ENCODE data around the gene WDR87. TPM values are rescaled to one million over a fixed set of nuclear protein-coding genes. Genes with fewer than 3 reads are reported as not detected.

WDR87 gene
- polyA plus RNA-seq, 3 donors, result not detected

DNA sequence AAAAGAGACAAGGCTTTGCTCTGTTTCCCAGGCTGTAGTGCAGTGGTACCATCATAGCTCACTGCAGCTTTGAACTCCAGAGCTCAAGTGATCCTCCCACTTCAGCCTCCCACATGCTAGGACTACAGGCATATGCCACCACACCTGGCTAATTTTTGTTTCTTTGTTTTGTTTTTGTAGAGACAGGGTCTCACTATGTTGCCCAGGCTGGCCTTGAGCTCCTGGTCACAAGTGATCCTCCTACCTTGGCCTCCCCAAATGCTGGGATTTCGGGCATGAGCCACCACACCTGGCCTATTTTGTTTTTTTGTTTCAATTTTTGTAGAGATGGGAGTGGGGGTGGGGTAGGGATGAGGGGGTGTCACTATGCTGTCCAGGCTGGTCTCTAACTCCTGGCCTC lies 6.9 kb downstream of the WDR87 start:
- H3K27ac ChIP-seq (ENCODE audit: low read depth in 1 of 2, low read length in 2 of 2), result no peak overlapping the region
- Mint-ChIP-seq H3K36me3 (no peaks in the 10 kb centered on the region), H3K27ac (no peak overlapping the region), H3K4me3 (no peak overlapping the region), H3K9me3 (no peaks in the 10 kb centered on the region), H3K27me3 (ENCODE audit: low read depth in 3 of 3) (peaks cover 0 to 5% (median 3%) of the 10 kb centered on the region in 3 donors), H3K4me1 (peaks cover 3% of the 10 kb centered on the region)
- intact Hi-C loops (cut with micrococcal nuclease), result no loop called here
- no peaks in the 10 kb centered on the region for H3K36me3 ChIP-seq (replicated peaks in 1 of 2; ENCODE audit: control insufficient read depth in 1 of 2, insufficient read depth in 2 of 2, low read length in 2 of 2)
- H3K4me1 ChIP-seq (ENCODE audit: control insufficient read depth in 1 of 2, insufficient read depth in 2 of 2, low read length in 2 of 2), result no peaks in the 10 kb centered on the region
- no peaks in the 10 kb centered on the region for H3K9me3 ChIP-seq (replicated peaks in 1 of 2; ENCODE audit: control insufficient read depth in 1 of 2, insufficient read depth in 1 of 2, low read length in 2 of 2)
- H3K27me3 ChIP-seq (ENCODE audit: control insufficient read depth in 2 of 2, insufficient read depth in 2 of 2, low read length in 2 of 2), result no peaks in the 10 kb centered on the region
- no peaks in the 10 kb centered on the region for H3K79me2 ChIP-seq (ENCODE audit: insufficient read depth, low read length)
- H4K20me1 ChIP-seq (ENCODE audit: insufficient read depth, low read length), result no peaks in the 10 kb centered on the region
- no peak overlapping the region for H2AFZ ChIP-seq (ENCODE audit: insufficient read depth, low read depth, low read length, poor library complexity, severe bottlenecking)
- no peak overlapping the region for H3K9ac ChIP-seq (ENCODE audit: insufficient read depth, low read length, poor library complexity, severe bottlenecking)
- 100% methylated on average over 1 of the region's 1 CpG for WGBS (ENCODE audit: insufficient coverage)
- TF ChIP-seq CTCF (IDR thresholded peaks at IDR 0.05), result no peak
- DNase-seq, result no peak
- H3K4me3 ChIP-seq (replicated peaks in 1 of 3; ENCODE audit: low read depth in 2 of 3, low read length in 3 of 3), result no peak overlapping the region
- no peak overlapping the region for H3K4me2 ChIP-seq (replicated peaks; ENCODE audit: extremely low read depth, low read length, poor library complexity, severe bottlenecking)

- H3K4me2 ChIP-seq (replicated peaks; ENCODE audit: extremely low read depth, low read length, poor library complexity, severe bottlenecking), result no peak overlapping the region
- Mint-ChIP-seq H3K4me1 (peaks cover 3% of the 10 kb centered on the region), H3K4me3 (no peak overlapping the region), H3K36me3 (no peaks in the 10 kb centered on the region), H3K27ac (no peak overlapping the region), H3K27me3 (ENCODE audit: low read depth in 3 of 3) (peaks cover 0 to 7% (median 6%) of the 10 kb centered on the region in 3 donors), H3K9me3 (peaks cover 0 to 4% (median 2%) of the 10 kb centered on the region in 7 donors)
- H3K4me3 ChIP-seq (replicated peaks in 1 of 3; ENCODE audit: low read depth in 2 of 3, low read length in 3 of 3), result no peak overlapping the region
- no peaks in the 10 kb centered on the region for H3K27me3 ChIP-seq (ENCODE audit: control insufficient read depth in 2 of 2, insufficient read depth in 2 of 2, low read length in 2 of 2)
- 93% methylated on average over 8 of the region's 8 CpGs for WGBS (ENCODE audit: insufficient coverage)
- no peaks in the 10 kb centered on the region for H3K4me1 ChIP-seq (ENCODE audit: control insufficient read depth in 1 of 2, insufficient read depth in 2 of 2, low read length in 2 of 2)
- no peaks in the 10 kb centered on the region for H3K79me2 ChIP-seq (ENCODE audit: insufficient read depth, low read length)
- H3K36me3 ChIP-seq (replicated peaks in 1 of 2; ENCODE audit: control insufficient read depth in 1 of 2, insufficient read depth in 2 of 2, low read length in 2 of 2), result no peaks in the 10 kb centered on the region
- H2AFZ ChIP-seq (ENCODE audit: insufficient read depth, low read depth, low read length, poor library complexity, severe bottlenecking), result no peak overlapping the region
- H3K9me3 ChIP-seq (replicated peaks in 1 of 2; ENCODE audit: control insufficient read depth in 1 of 2, insufficient read depth in 1 of 2, low read length in 2 of 2), result no peaks in the 10 kb centered on the region
- no peak overlapping the region for H3K27ac ChIP-seq (ENCODE audit: low read depth in 1 of 2, low read length in 2 of 2)
- intact Hi-C loops (cut with micrococcal nuclease), result no loop called here
- no peak for DNase-seq
- no peak overlapping the region for H3K9ac ChIP-seq (ENCODE audit: insufficient read depth, low read length, poor library complexity, severe bottlenecking)
- H4K20me1 ChIP-seq (ENCODE audit: insufficient read depth, low read length), result no peaks in the 10 kb centered on the region
- TF ChIP-seq CTCF (IDR thresholded peaks at IDR 0.05), result no peak
Measured at GRCh38 chr19:37896180-37896579, 10.2 kb downstream of the WDR87 start.

Measured in CD14-positive monocyte (primary cell).